ENCODE results near the gene SUN2. TPM values are rescaled to one million over a fixed set of nuclear protein-coding genes. Genes with fewer than 3 reads are reported as not detected.

Gene SUN2
- total and polyA plus RNA-seq, 2 of the 8 experiments (the other 6 are each of a cell fraction or from before 2014, with no cell fraction given) = 5.1 to 10.5 TPM

- no peak overlapping the region for H3K27ac ChIP-seq (ENCODE audit: low read depth, low read length)
- CTCF ChIA-PET (ENCODE audit: partially characterized antibody) = interaction anchor here (0.5 to 5.1 kb wide), 5 partner anchors 11 to 665 kb away, joined by 3 to 26 read pairs (median 6); no protein-coding TSS in a partner anchor
- no peak for TF ChIP-seq POLR2A (IDR thresholded peaks at IDR 0.05; ENCODE audit: control extremely low read depth in 1 of 2, low read depth in 2 of 2, low read length in 2 of 2)
- no peak for TF ChIP-seq MAX (IDR thresholded peaks at IDR 0.05)
- TF ChIP-seq TAF7 (optimal IDR thresholded peaks at IDR 0.05; ENCODE audit: borderline replicate concordance, low read depth, low read length) = no peak
- TF ChIP-seq PHF8 (conservative IDR thresholded peaks at IDR 0.05; ENCODE audit: low read depth, low read length) = no peak
Measured at GRCh38 chr22:38713921-38714320, 41.9 kb downstream of the SUN2 start.

More at GRCh38 chr22:38713921-38714320, 41.9 kb downstream of the SUN2 start:
- H3K4ac ChIP-seq (replicated peaks; ENCODE audit: insufficient read length, low read depth, low read length) = no peak overlapping the region
- H4K20me1 ChIP-seq (replicated peaks in 1 of 2; ENCODE audit: control insufficient read depth in 1 of 2, insufficient read depth in 2 of 2, low read length in 2 of 2) = peaks cover 7 to 26% of the 10 kb centered on the region in 2 experiments
- H3K4me2 ChIP-seq (ENCODE audit: insufficient read depth in 1 of 2, low read depth in 2 of 2, low read length in 2 of 2) = no peak overlapping the region; a peak in 1 of 4 replicates
- no peaks in the 10 kb centered on the region for H3K27me3 ChIP-seq (replicated peaks in 1 of 4; ENCODE audit: control insufficient read depth in 3 of 4, extremely low read depth in 1 of 4, insufficient read depth in 3 of 4, low read length in 3 of 4)
- no peak overlapping the region for H3K4me3 ChIP-seq (ENCODE audit: extremely low read depth in 1 of 4, insufficient read depth in 2 of 4, low read depth in 3 of 4, low read length in 4 of 4)
- no peaks in the 10 kb centered on the region for H3K9me3 ChIP-seq (ENCODE audit: insufficient read depth in 2 of 2, low read depth in 1 of 2, low read length in 1 of 2)
- H2AK5ac ChIP-seq (ENCODE audit: low read depth, low read length) = no peak overlapping the region
- H2BK5ac ChIP-seq (ENCODE audit: low read depth, low read length) = no peak overlapping the region
- H3K18ac ChIP-seq (ENCODE audit: extremely low read depth, low read length) = no peak overlapping the region
- DNase-seq (ENCODE audit: low read depth in 1 of 2, low spot score in 2 of 2) (no peak), FAIRE-seq (no peak)
- POLR2A ChIA-PET (ENCODE audit: partially characterized antibody) = interaction anchor here (0.6 to 5.1 kb wide), 2 partner anchors 7 to 77 kb away, joined by 3 to 39 read pairs; partner anchors contain the start of gene GTPBP1
- no peak overlapping the region for H3K56ac ChIP-seq (replicated peaks; ENCODE audit: insufficient read length, low read depth, low read length)
- H4K8ac ChIP-seq (ENCODE audit: extremely low read depth, insufficient read depth, low read length) = no peak overlapping the region
- H2BK15ac ChIP-seq (ENCODE audit: low read length) = no peak overlapping the region
- no peak overlapping the region for H4K5ac ChIP-seq (ENCODE audit: insufficient read length, low read depth, low read length)
- H3K14ac ChIP-seq (ENCODE audit: insufficient read length) = no peak overlapping the region
- no peak overlapping the region for H2BK20ac ChIP-seq (ENCODE audit: low read length)
- H4K91ac ChIP-seq (replicated peaks; ENCODE audit: insufficient read length, low read length) = no peak overlapping the region
- peaks cover 24% of the 10 kb centered on the region for H3K79me1 ChIP-seq (ENCODE audit: low read depth, low read length)
- H3K36me3 ChIP-seq (ENCODE audit: control insufficient read depth in 2 of 4, insufficient read depth in 4 of 4, low read length in 3 of 4) = peaks cover 4 to 49% (median 21%) of the 10 kb centered on the region in 4 experiments; a peak in 6 of 8 replicates
- no peak overlapping the region for H2BK120ac ChIP-seq (replicated peaks; ENCODE audit: low read depth, low read length)
- 88% methylated on average over 7 of the region's 8 CpGs; no CpG with 5 or more reads in 1 of the 2 experiments for WGBS, 2 experiments (ENCODE audit: extremely low coverage in 1 of 2, insufficient coverage in 1 of 2, insufficient read length in 1 of 2, insufficient replicate concordance in 2 of 2, low coverage in 1 of 2, low lambda C conversion rate in 2 of 2, missing lambda C conversion rate in 1 of 2)
- H2AFZ ChIP-seq (ENCODE audit: low read length) = no peak overlapping the region
- H3K23ac ChIP-seq (ENCODE audit: insufficient read length) = no peak overlapping the region
- peaks cover 4 to 10% (median 6%) of the 10 kb centered on the region in 4 experiments for H3K4me1 ChIP-seq (replicated peaks in 1 of 4; ENCODE audit: control insufficient read depth in 3 of 4, insufficient read depth in 4 of 4, low read length in 3 of 4)
- no peaks in the 10 kb centered on the region for H3K23me2 ChIP-seq (ENCODE audit: low read depth, low read length)
- H3K9ac ChIP-seq (replicated peaks in 1 of 4; ENCODE audit: extremely low read depth in 1 of 4, low read depth in 3 of 4, low read length in 3 of 4) = no peak overlapping the region
- H2BK12ac ChIP-seq (ENCODE audit: low read depth, low read length) = no peak overlapping the region
- H3K79me2 ChIP-seq (ENCODE audit: control insufficient read depth in 1 of 2, insufficient read depth in 2 of 2, low read length in 2 of 2) = peaks cover 3 to 69% of the 10 kb centered on the region in 2 experiments
